A549 treated with AZD9567 at 1 μM for 4 hours (cell line): ENCODE data around the gene PACSIN3. TPM values are rescaled to one million over a fixed set of nuclear protein-coding genes. Genes with fewer than 3 reads are reported as not detected.

Experiments
- total RNA-seq: library from RNA; stranded (reverse); fragments of 200-300 nt; extraction: Qiagen RNA extraction; gene quantifications from 5 replicates; pipeline ENCODE4 v1.2.3, GENCODE V29; 2022; ENCODE audit not compliant: insufficient read depth

The PACSIN3 gene
- 17.6 to 27.9 TPM (median 24.1 TPM) in 5 replicates for total RNA-seq

GRCh38 chr11:47186076-47186699 lies at the start of gene PACSIN3:
PACSIN3 (minus strand) TSS chr11:47186434; CDS start chr11:47182727, 3,707 bp downstream.

GRCh38 chr11:47176328-47177228 lies 9.7 kb downstream of the PACSIN3 start, which contains the start of gene ARFGAP2:
ARFGAP2 (minus strand) TSS chr11:47176879; CDS start chr11:47176853, 26 bp downstream.

Other genes with a start within 250 kb of the PACSIN3 start
- 23.0 to 31.7 TPM (median 28.9 TPM) in 5 replicates for gene CSTPP1, start 249.7 kb downstream of the PACSIN3 start, total RNA-seq
- 27.8 to 42.9 TPM (median 29.6 TPM) in 5 replicates for gene ARFGAP2, start 9.6 kb downstream of the PACSIN3 start, total RNA-seq
- 73.7 to 86.2 TPM (median 76.6 TPM) in 5 replicates for gene DDB2, start 28.5 kb upstream of the PACSIN3 start, total RNA-seq
- 22.3 to 23.0 TPM (median 22.9 TPM) in 5 replicates for gene ACP2, start 62.4 kb upstream of the PACSIN3 start, total RNA-seq
- 6.5 to 12.5 TPM (median 11.3 TPM) in 5 replicates for gene NR1H3, start 71.6 kb upstream of the PACSIN3 start, total RNA-seq
- gene MADD, start 83.7 kb upstream of the PACSIN3 start, total RNA-seq: 19.1 to 23.8 TPM (median 22.4 TPM) in 5 replicates
- gene MYBPC3, start 166.3 kb upstream of the PACSIN3 start, total RNA-seq: 0.05 to 0.09 TPM (median 0.05 TPM) in 4 of 5 replicates, not detected in the other
- gene SPI1, start 192.1 kb upstream of the PACSIN3 start, total RNA-seq: 0.09 to 0.13 TPM (median 0.11 TPM) in 3 of 5 replicates, not detected in the others
- 41.7 to 59.2 TPM (median 54.4 TPM) in 5 replicates for gene SLC39A13, start 222.2 kb upstream of the PACSIN3 start, total RNA-seq
- 178 to 312 TPM (median 192 TPM) in 5 replicates for gene PSMC3, start 240.0 kb upstream of the PACSIN3 start, total RNA-seq